LNCAP (cell line): Measurements from ENCODE around the gene FCN1.

Experiments
- CTCF ChIP-seq: fragments of 450-650 bp; IDR thresholded peaks from 2 replicates; pipeline ENCODE4 v1.5.1; 2017; ENCODE audit warnings: mild to moderate bottlenecking

Gene FCN1

DNA sequence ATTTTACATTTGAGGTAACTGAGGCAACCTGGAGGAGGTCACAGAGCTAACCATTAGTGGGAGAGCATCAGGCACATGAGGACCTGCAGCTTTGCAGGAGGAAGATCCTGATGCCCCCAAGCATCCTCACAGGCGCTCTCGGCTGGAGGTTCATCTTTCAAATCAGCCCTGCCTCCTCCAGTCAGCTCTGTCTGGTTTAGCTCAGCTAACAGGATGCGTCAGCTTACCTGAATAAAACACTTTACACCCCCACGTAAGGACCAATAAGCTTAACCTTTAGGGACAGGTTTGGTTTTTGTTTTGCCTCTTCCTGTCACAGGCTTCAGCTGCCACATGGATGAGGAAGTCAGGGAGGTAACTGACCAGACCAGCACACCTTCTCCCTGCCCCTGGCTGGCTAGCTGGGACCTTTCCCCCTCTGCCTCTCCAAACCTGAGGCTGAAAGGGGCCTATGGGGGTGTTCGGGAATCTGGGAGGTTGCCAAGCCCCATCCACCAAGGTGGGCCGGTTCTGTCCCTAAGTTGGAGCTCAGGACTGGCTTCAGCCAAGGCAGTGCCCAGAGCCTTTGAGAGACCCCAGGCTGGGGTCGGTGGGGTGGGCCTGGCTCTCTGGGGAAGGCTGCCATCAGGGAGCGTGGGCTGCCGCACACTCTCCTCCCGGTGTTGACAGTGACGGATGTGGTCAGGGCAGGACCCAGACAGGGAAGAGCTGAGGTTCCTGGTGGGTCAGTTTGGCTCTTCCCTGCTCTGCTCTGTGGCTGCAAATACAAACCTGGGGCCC is 20.0 kb upstream of the FCN1 start:
- no peak for TF ChIP-seq CTCF

- TF ChIP-seq CTCF = no peak
These were observed 19.4 kb upstream of the FCN1 start for GRCh38 chr9:134937164-134937555.

GRCh38 chr9:134936346-134937163 is 18.8 kb upstream of the FCN1 start:
- no peak for TF ChIP-seq CTCF

DNA sequence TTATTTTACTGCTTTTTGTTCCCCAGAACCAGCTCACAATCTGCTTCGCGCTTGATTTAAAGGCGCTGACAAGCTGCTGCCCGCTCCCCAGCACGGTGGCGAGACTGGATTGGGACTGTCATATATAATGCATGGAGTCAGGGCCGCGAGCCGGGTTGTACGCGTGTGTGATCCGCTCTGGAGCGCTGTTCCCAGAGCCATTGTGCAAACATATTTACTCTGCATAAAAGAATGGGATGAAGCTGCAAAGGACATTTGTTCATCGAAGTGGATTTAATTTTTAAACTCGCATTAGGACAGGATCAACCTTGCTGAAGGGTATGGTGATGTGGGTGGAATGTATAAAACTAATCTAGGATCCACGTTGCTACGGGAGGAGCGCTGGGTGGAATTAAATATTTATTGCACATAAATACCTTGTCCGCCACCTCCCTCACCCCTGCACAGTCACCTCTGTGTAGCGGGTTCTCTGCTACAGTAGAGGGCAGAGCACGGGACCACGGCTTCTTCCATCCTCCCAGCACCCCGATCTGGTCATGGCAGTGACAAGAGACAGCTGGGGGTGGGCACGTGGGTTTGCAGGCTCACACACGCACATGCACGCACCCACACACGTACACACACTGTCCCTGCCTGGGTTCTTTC is 18.1 kb upstream of the FCN1 start:
- TF ChIP-seq CTCF = no peak

GRCh38 chr9:134935056-134935640 is 17.4 kb upstream of the FCN1 start:
- TF ChIP-seq CTCF = no peak

DNA sequence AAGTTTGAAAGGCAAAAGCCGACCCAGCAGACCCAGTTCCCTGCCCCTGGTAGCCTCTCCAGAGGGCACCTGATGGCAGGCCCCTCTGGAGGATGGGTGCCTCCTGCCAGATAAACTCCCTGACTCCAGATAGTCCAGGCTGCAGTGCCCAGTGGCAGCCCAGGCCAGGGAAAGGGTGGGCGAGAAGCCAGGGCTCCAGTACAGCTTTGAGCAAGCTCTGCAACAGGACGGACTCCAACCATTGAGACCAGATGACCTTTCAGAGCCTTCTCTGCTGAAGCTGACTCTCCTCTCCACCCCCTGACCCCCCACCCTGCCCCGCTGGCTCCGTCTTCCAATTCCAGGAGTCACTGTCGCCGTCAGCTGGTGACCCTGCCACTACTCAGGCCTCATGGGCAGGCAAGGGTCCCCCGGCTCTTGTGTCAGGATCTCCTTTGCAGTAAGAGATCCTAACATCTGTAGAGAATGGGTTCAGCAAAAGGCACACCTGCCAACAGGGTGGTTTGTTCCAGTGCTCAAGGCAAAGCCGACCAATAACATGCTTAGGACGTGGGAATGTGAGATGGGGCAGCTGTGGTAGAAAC is 15.5 kb upstream of the FCN1 start:
- TF ChIP-seq CTCF = no peak

GRCh38 chr9:134932606-134933005 is 14.9 kb upstream of the FCN1 start:
- no peak for TF ChIP-seq CTCF
